ENCODE results near the gene NR5A2. TPM values are rescaled to one million over a fixed set of nuclear protein-coding genes. Genes with fewer than 3 reads are reported as not detected.

The NR5A2 gene
- total RNA-seq, 1 donor from 2014 or later, result 5.9 TPM

GRCh38 chr1:200072636-200073285, 45.3 kb downstream of the NR5A2 start:
- no peak for DNase-seq (ENCODE audit: low spot score)

GRCh38 chr1:200073286-200073637, 45.8 kb downstream of the NR5A2 start:
- no peak for DNase-seq (ENCODE audit: low spot score)

- DNase-seq (ENCODE audit: low spot score), result no peak
These were observed 48.0 kb downstream of the NR5A2 start for GRCh38 chr1:200075522-200075921.

GRCh38 chr1:200075938-200076546, 48.5 kb downstream of the NR5A2 start:
- no peak for DNase-seq (ENCODE audit: low spot score)

GRCh38 chr1:200079232-200079940, 51.9 kb downstream of the NR5A2 start:
- DNase-seq (ENCODE audit: low spot score), result no peak

GRCh38 chr1:200081151-200081968, 53.9 kb downstream of the NR5A2 start:
- DNase-seq (ENCODE audit: low spot score), result no peak

GRCh38 chr1:200081969-200082245, 54.4 kb downstream of the NR5A2 start:
- no peak for DNase-seq (ENCODE audit: low spot score)

- no peak for DNase-seq (ENCODE audit: low spot score)
These were observed 54.8 kb downstream of the NR5A2 start for GRCh38 chr1:200082329-200082728.

GRCh38 chr1:200090252-200091159, 63.0 kb downstream of the NR5A2 start:
- DNase-seq (ENCODE audit: low spot score), result no peak

GRCh38 chr1:200095057-200095577, 67.6 kb downstream of the NR5A2 start:
- no peak for DNase-seq (ENCODE audit: low spot score)

- DNase-seq (ENCODE audit: low spot score), result no peak
These were observed 69.3 kb downstream of the NR5A2 start for GRCh38 chr1:200096774-200097173.

GRCh38 chr1:200099040-200099439, 71.5 kb downstream of the NR5A2 start:
- DNase-seq (ENCODE audit: low spot score), result no peak

GRCh38 chr1:200103966-200104583, 76.6 kb downstream of the NR5A2 start:
- no peak for DNase-seq (ENCODE audit: low spot score)

GRCh38 chr1:200107004-200107470, 79.5 kb downstream of the NR5A2 start:
- DNase-seq (ENCODE audit: low spot score), result no peak

- no peak for DNase-seq (ENCODE audit: low spot score)
These were observed 81.1 kb downstream of the NR5A2 start for GRCh38 chr1:200108659-200109058.

- no peak for DNase-seq (ENCODE audit: low spot score)
These were observed 84.8 kb downstream of the NR5A2 start for GRCh38 chr1:200112290-200112689.

GRCh38 chr1:200115532-200115931, 88.0 kb downstream of the NR5A2 start:
- DNase-seq (ENCODE audit: low spot score), result no peak

- DNase-seq (ENCODE audit: low spot score), result no peak
These were observed 88.8 kb downstream of the NR5A2 start for GRCh38 chr1:200116324-200116723.

GRCh38 chr1:200118779-200119505, 91.4 kb downstream of the NR5A2 start:
- no peak for DNase-seq (ENCODE audit: low spot score)

GRCh38 chr1:200121421-200121820, 93.9 kb downstream of the NR5A2 start:
- no peak for DNase-seq (ENCODE audit: low spot score)
